Panc1 (cell line): Measurements from ENCODE around the gene ZNFX1. TPM values are rescaled to one million over a fixed set of nuclear protein-coding genes. Genes with fewer than 3 reads are reported as not detected.

ENCODE experiments used
- ATAC-seq: fragments of 200-7000 bp; cut with Tn5 transposase; 2 replicates; pipeline ENCODE4 v1.9.1; 2020; ENCODE audit warnings: mild to moderate bottlenecking, moderate library complexity
- BruUV-seq: library from RNA; stranded (reverse); fragments of 400-500 nt; replicated peaks from 2 replicates; lab custom pipeline; 2021; lab: Mats Ljungman, UMichigan
- CTCF ChIA-PET: fragments of 300-600 bp; sonication (Branson Sonifier 250); formaldehyde crosslinking; loops from one replicate; lab custom pipeline; 2022; ENCODE audit warnings: antibody characterized with exemption; lab: Charles Lee
- POLR2A ChIA-PET: fragments of 300-600 bp; sonication (Branson Sonifier 250); formaldehyde crosslinking; loops from one replicate; lab custom pipeline; 2022; ENCODE audit warnings: antibody characterized with exemption; lab: Charles Lee
- DNase-seq: peaks from one replicate; pipeline ENCODE4 v3.0.0-alpha.2; 2010; ENCODE audit warnings: low read depth, low spot score
- H3K27ac ChIP-seq: 2 replicates; pipeline ENCODE4 v1.5.1; 2011; ENCODE audit warnings: mild to moderate bottlenecking, low read length, inconsistent platforms
- H3K27me3 ChIP-seq: fragments of 200-500 bp; sonication (Bioruptor generic); 2 replicates; pipeline ENCODE4 v1.6.0; 2014; ENCODE audit warnings: low read length, inconsistent platforms; ENCODE audit not compliant: control insufficient read depth, insufficient read depth
- H3K36me3 ChIP-seq: fragments of 200-500 bp; sonication (Bioruptor generic); 2 replicates; pipeline ENCODE4 v1.5.1; 2014; ENCODE audit warnings: inconsistent platforms, mild to moderate bottlenecking, low read length, moderate library complexity; ENCODE audit not compliant: control insufficient read depth, insufficient read depth
- H3K4me1 ChIP-seq: 2 replicates; pipeline ENCODE4 v1.5.1; 2011; ENCODE audit warnings: inconsistent platforms, mild to moderate bottlenecking, low read length, moderate library complexity; ENCODE audit not compliant: control insufficient read depth, insufficient read depth
- H3K4me3 ChIP-seq, 2 experiments: 2 replicates each; pipeline ENCODE4 v1.5.1; 2011 to 2012; ENCODE audit warnings: low read depth in 2 of 2, low read length in 2 of 2, mild to moderate bottlenecking in 2 of 2, inconsistent platforms in 1 of 2, moderate library complexity in 1 of 2
- H3K9me3 ChIP-seq: fragments of 200-500 bp; sonication (Bioruptor generic); 2 replicates; pipeline ENCODE4 v1.5.1; 2014; ENCODE audit warnings: low read depth, mild to moderate bottlenecking, inconsistent platforms, low read length, moderate library complexity; ENCODE audit not compliant: control insufficient read depth, insufficient read depth
- CTCF ChIP-seq: fragments of 450-650 bp; IDR thresholded peaks from 2 replicates; pipeline ENCODE4 v1.5.1; 2017; ENCODE audit warnings: mild to moderate bottlenecking
- POLR2AphosphoS5 ChIP-seq: IDR thresholded peaks from 2 replicates; pipeline ENCODE4 v1.6.1; 2012; ENCODE audit warnings: mild to moderate bottlenecking, low read depth, low read length, moderate library complexity
- REST ChIP-seq, 2 experiments: IDR thresholded peaks; 2 replicates each; pipeline ENCODE4 v1.6.1; 2011 to 2012; ENCODE audit warnings: low read depth in 2 of 2, control low read depth in 1 of 2, low read length in 1 of 2, mild to moderate bottlenecking in 1 of 2, moderate library complexity in 1 of 2; ENCODE audit not compliant: insufficient read depth in 1 of 2
- SIN3A ChIP-seq: IDR thresholded peaks from 2 replicates; pipeline ENCODE4 v1.6.1; 2012; ENCODE audit warnings: low read depth, mild to moderate bottlenecking, low read length, moderate library complexity, borderline replicate concordance; ENCODE audit not compliant: insufficient read depth
- TCF7L2 ChIP-seq: IDR thresholded peaks from 2 replicates; pipeline ENCODE4 v1.6.1; 2011; ENCODE audit warnings: mild to moderate bottlenecking, low read depth, low read length, inconsistent platforms
- in situ Hi-C: cut with HindIII; loops from 2 replicates; pipeline ENCODE4 v1.10.0; 2016; ENCODE audit warnings: low sequenced_read_pairs, low pct_unique_long_range_greater_than_20kb
- intact Hi-C: fragments of 100-400 bp; cut with micrococcal nuclease; formaldehyde crosslinking; loops from one replicate; pipeline ENCODE4 v1.10.0; 2022; ENCODE audit not compliant: unreplicated experiment
- total RNA-seq: library from RNA; stranded (reverse); gene quantifications from one replicate; pipeline ENCODE4 v1.2.1, GENCODE V29; 2021; ENCODE audit not compliant: unreplicated experiment

The ZNFX1 gene
- total RNA-seq, 1 experiment from 2014 or later: 39.4 TPM

DNA sequence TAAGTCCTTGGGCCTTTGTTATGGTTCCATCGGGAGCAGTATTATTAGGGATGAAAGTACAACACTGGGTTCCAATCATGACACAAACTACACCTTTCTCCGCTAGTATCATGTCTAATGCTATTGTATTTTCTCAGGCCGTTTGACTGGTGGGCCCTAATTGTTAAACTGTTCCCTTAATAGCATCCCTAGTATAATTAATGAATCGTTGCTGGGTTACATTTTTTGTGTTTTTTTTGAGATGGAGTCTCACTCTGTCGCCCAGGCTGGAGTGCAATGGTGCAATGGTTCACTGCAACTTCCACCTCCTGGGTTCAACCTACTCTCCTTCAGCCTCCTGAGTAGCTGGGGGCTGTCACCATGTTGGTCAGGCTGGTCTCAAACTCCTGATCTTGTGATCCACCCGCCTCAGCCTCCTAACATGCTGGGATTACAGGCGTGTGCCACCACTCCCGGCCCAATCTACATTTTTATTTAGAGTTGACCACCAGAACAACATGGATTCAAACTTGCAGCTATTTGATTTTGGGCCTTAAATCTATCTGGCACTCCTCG lies 4.1 kb upstream of the ZNFX1 start:
- H3K4me1 ChIP-seq: peaks cover 46% of the 10 kb centered on the region
- ChIA-PET POLR2A (no interaction called here), CTCF (no interaction called here)
- peak overlapping the region; percentile 93 to 96 for H3K4me3 ChIP-seq
- no TSS peak for BruUV-seq
- in situ Hi-C loops (no loop called here), intact Hi-C loops (no loop called here)
- H3K36me3 ChIP-seq: peaks cover 75% of the 10 kb centered on the region
- ATAC-seq: no peak
- peak overlapping the region; percentile 98 for H3K27ac ChIP-seq
- TF ChIP-seq POLR2AphosphoS5 (peak; percentile 73), TCF7L2 (no peak)
- DNase-seq: no peak
- H3K9me3 ChIP-seq: no peaks in the 10 kb centered on the region
- H3K27me3 ChIP-seq: no peaks in the 10 kb centered on the region

DNA sequence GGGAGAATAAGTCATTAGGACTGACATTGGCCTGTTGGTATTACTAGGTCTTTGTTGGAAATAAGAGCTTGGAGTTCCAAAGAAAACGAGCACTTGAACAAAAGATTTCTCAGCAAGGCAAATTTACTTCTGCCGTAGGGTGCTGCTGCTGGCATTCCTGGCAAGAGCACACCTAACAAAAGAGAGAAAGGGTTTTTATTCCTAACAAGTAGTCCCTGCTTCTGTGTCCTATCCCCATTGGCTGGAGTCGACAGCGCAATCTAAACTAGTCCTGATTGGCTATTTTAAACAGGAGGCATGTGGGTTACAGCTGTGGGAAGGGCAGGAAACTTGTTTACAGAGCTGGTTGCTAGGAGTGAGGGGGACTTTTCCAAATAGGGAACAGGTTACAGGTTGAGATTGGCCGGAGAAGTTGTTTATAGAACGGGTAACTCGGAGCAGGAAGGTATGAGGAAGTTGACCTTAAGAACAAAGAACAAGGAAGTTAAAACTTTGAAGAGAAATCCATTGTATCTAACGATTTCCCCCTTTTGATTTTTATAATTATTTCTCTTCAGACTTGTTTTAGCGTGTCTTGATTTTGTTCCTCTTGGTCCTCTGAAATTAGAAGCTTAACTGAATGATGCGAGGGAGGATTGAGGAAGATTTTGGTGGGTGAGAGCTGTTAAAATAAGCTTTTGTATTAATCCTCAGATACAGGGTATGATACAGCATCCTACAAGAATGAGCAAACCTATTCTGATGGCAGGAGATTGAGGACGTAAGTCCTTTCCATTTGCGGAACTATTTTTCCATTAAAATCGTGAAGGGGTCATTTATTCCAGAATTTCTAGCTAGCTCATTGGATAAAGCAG lies 3.4 kb upstream of the ZNFX1 start:
- POLR2A ChIA-PET: no interaction called here
- no peak for ATAC-seq
- Histone ChIP-seq H3K9me3 (no peaks in the 10 kb centered on the region), H3K36me3 (peaks cover 68% of the 10 kb centered on the region), H3K27ac (peak overlapping the region; percentile 98), H3K4me3 (peak overlapping the region; percentile 93 to 96), H3K4me1 (peaks cover 43% of the 10 kb centered on the region), H3K27me3 (no peaks in the 10 kb centered on the region)
- BruUV-seq: no TSS peak
- intact Hi-C loops (no loop called here), in situ Hi-C loops (no loop called here)
- DNase-seq: no peak
- CTCF ChIA-PET: no interaction called here
- TF ChIP-seq CTCF: no peak
- TF ChIP-seq SIN3A: no peak

DNA sequence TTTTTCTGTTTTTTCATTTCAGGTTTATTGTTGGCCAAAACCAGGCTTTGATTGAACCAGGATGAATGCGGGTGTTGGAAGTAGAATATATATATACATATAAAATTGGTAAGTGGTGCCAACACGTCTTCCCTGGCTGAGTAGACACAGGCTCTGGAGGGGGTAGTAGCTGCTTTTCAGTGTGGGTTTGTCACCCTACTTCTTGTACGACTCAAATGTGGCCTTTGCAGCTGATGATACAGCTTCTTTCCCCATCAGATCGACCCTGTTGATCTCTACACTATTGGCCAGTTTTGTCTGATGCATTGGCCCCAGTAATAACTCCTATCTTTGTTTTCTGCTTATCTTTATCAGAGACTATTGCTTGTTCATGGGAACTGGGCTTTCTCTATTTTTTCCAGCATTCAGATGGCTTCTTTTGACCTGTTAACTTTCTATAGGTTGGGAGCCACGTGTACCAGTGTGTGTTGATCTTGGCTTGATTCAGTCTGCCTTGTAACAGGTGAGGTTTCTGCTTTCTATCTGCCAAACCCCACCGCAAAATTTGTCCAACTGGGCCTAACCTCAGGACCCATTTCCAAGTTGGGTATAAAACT lies 2.7 kb upstream of the ZNFX1 start:
- peaks cover 64% of the 10 kb centered on the region for H3K36me3 ChIP-seq
- POLR2A ChIA-PET: interaction anchor here (0.6 to 0.7 kb wide), 2 partner anchors 15 to 18 kb away, joined by 3 to 4 read pairs; no protein-coding TSS in a partner anchor
- H3K27ac ChIP-seq: peak overlapping the region; percentile 98
- H3K4me1 ChIP-seq: peaks cover 43% of the 10 kb centered on the region
- CTCF ChIA-PET: no interaction called here
- DNase-seq (no peak), ATAC-seq (no peak)
- peak overlapping the region; percentile 93 to 96 for H3K4me3 ChIP-seq
- no peaks in the 10 kb centered on the region for H3K27me3 ChIP-seq
- in situ Hi-C loops: no loop called here
- TF ChIP-seq CTCF (no peak), POLR2AphosphoS5 (no peak; the same call in none of the 2 replicates), REST (IDR thresholded peaks at IDR 0.05; ENCODE audit: insufficient read depth in 1 of 2, low read depth in 2 of 2, low read length in 1 of 2) (no peak), SIN3A (no peak), TCF7L2 (no peak)
- intact Hi-C loops: no loop called here
- no TSS peak for BruUV-seq
- H3K9me3 ChIP-seq: no peaks in the 10 kb centered on the region
